ENCODE data around the gene SERPIND1. TPM values are rescaled to one million over a fixed set of nuclear protein-coding genes. Genes with fewer than 3 reads are reported as not detected.

The SERPIND1 gene
- total RNA-seq, 2 donors from 2014 or later, result 1.5 to 4.1 TPM

DNA sequence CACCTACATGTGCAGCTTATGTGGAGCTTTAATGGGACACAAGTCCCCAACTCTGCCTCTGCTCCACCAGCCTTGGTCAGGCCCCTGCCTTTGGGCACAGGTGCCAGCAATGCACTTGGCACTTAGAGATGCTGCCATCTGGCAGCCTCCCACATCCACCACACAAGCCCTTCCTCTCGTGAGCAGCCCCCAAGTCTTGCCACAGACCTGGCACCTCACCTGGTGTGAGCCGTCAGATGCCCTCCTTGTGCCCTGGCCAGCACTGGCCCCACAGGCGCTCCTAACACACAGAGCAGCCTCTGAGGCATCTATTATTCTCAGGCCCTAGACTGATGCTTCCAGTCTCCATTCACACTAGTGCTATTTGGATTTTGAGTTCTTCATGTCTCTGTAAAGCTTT lies 24.5 kb upstream of the SERPIND1 start:
- H3K4me3 ChIP-seq, result no peak overlapping the region
- H3K27me3 ChIP-seq, result no peaks in the 10 kb centered on the region
- no peaks in the 10 kb centered on the region for H3K9me3 ChIP-seq
- H3K4me1 ChIP-seq, result peaks cover 0 to 30% of the 10 kb centered on the region in 2 donors
- DNase-seq (ENCODE audit: low spot score), result no peak
- no peak overlapping the region for H3K27ac ChIP-seq
- TF ChIP-seq, protein P1, sequence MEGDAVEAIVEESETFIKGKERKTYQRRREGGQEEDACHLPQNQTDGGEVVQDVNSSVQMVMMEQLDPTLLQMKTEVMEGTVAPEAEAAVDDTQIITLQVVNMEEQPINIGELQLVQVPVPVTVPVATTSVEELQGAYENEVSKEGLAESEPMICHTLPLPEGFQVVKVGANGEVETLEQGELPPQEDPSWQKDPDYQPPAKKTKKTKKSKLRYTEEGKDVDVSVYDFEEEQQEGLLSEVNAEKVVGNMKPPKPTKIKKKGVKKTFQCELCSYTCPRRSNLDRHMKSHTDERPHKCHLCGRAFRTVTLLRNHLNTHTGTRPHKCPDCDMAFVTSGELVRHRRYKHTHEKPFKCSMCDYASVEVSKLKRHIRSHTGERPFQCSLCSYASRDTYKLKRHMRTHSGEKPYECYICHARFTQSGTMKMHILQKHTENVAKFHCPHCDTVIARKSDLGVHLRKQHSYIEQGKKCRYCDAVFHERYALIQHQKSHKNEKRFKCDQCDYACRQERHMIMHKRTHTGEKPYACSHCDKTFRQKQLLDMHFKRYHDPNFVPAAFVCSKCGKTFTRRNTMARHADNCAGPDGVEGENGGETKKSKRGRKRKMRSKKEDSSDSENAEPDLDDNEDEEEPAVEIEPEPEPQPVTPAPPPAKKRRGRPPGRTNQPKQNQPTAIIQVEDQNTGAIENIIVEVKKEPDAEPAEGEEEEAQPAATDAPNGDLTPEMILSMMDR (IDR thresholded peaks at IDR 0.05), result no peak
- peaks cover 48% of the 10 kb centered on the region for H3K36me3 ChIP-seq

DNA sequence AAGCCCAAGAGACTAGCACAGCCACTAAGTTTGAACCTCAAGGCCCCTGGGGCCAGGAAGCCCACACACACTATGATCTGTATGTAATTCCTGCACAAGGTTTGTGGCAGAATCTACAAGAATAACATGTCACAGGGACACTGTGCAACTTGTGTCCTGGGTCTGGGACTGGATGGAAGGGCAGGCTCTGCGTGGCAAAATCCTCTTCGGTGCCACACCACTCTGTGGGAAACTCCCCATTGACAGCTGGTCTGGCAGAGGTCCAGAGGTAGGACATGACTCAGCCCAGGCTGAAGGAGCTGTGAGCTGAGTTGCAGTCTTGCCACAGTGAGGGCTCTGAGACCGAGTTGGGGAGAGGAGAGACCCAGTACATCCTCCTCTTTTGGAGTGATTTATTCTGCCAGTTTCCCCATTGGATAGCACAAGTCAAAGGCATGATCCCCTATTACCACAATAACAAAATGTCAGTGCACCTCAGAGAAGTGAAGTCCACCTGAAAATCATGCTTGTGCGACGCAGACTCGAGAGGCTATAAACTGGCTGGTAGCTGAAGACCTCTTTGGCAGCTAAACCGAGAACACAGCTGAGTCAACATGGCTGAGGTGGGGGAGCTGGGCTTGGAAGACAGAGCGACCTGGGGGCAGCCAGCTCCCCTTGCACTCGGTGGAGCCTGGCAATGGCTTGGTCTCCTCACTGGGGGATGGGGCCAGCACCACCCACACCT lies 23.3 kb upstream of the SERPIND1 start:
- peak; percentile 69 for DNase-seq (ENCODE audit: low spot score)
- H3K27ac ChIP-seq, result peak overlapping the region; percentile 25 to 41
- H3K4me3 ChIP-seq, result no peak overlapping the region
- H3K36me3 ChIP-seq, result peaks cover 48% of the 10 kb centered on the region
- no peaks in the 10 kb centered on the region for H3K27me3 ChIP-seq
- peaks cover 0 to 30% of the 10 kb centered on the region in 2 donors for H3K4me1 ChIP-seq
- TF ChIP-seq, protein P1 (IDR thresholded peaks at IDR 0.05), result no peak
- no peaks in the 10 kb centered on the region for H3K9me3 ChIP-seq

DNA sequence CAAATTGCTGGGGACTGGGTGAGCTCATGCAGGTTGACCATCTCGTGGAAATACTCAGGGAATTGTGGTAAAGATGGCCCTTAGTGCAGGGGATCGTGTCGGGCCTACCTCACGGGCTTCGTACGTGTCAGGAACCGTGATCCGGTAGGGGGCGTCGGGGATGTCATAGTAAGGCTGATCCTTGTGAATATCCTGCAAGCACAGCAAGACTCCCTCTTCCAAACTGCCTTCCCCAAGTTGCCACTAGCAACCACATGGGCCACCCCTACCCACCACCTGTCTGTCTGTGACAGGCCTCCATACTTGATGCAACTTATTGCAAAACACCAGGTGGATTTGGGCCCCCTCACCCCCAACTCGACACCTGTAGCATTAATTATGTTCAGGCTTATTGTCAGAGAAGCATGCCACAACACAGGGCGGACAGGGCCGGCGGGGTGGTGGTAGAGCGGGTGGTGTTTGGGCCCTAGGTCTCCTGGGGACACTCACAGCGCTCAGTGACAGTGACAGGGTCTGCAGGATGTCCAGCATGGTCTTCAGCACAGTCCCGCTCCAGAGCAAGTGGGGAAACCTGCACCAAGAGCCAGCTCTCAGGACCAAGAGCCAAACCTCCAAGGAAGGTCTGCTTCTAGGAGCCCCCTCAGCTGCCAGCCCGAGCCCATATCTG lies 22.6 kb upstream of the SERPIND1 start:
- no peak for DNase-seq (ENCODE audit: low spot score)
- TF ChIP-seq, protein P1 (IDR thresholded peaks at IDR 0.05), result no peak
- peak overlapping the region in 1 of 2 donors; percentile 41 for H3K27ac ChIP-seq
- peaks cover 48% of the 10 kb centered on the region for H3K36me3 ChIP-seq
- no peaks in the 10 kb centered on the region for H3K27me3 ChIP-seq
- no peaks in the 10 kb centered on the region for H3K9me3 ChIP-seq
- H3K4me1 ChIP-seq, result peaks cover 0 to 30% of the 10 kb centered on the region in 2 donors
- no peak overlapping the region for H3K4me3 ChIP-seq

DNA sequence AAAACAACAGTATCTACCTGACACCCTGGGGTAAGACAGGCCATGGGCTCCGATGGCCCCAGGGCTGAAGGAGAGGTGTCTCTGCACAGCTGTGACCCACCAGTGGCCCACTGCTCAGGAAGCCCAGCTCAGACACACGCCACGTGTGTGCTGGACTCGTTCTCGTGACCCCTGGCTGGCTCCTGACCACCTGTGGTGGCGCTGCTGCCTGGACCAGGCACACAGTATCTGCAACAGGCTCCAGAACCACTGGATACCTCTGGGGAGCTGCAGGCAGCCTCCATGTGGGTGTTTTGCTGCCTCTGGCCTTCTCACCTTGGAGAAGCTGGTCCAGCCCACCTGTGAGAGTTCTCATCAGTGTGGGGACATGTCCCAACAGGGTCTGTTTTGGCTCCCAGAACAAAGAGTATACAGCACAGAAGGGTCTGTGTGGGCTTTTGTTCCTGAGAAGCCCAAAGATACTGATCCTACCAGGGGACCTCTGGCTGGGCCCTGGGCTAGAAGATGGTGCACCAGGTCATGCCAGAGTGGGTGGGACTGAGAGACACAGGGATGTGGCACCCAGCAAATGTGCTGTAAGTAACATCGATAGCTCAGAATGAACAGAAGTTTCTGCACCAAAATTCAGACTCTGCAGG lies 21.7 kb upstream of the SERPIND1 start:
- no peak for DNase-seq (ENCODE audit: low spot score)
- Histone ChIP-seq H3K9me3 (no peaks in the 10 kb centered on the region), H3K27ac (no peak overlapping the region), H3K4me3 (no peak overlapping the region), H3K36me3 (peaks cover 41% of the 10 kb centered on the region), H3K4me1 (peaks cover 0 to 30% of the 10 kb centered on the region in 2 donors), H3K27me3 (no peaks in the 10 kb centered on the region)
- TF ChIP-seq, protein P1 (IDR thresholded peaks at IDR 0.05), result no peak

DNA sequence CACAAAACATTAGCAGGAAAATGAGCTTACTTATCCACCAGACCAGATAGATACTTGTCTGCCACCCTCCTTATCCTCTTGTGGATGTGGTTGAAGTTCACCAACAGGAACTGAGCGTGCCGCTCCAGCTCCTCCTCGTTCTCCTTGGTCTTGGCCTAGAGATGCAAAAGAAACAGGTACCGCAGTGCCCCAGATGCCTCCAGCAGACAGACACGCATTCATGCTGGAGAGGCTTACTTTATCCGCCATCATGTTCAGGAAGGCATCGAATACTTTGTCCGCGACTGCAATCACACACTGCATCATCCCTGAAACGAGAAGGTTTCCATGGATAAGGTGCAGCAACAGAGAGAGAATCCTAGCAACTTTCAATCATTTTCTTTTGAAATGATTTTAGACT lies 21.0 kb upstream of the SERPIND1 start:
- H3K4me3 ChIP-seq, result no peak overlapping the region

More for the DNA sequence above, 21.0 kb upstream of the SERPIND1 start:
- no peak for DNase-seq (ENCODE audit: low spot score)
- peaks cover 0 to 30% of the 10 kb centered on the region in 2 donors for H3K4me1 ChIP-seq
- H3K27ac ChIP-seq, result no peak overlapping the region
- peaks cover 37% of the 10 kb centered on the region for H3K36me3 ChIP-seq
- no peaks in the 10 kb centered on the region for H3K27me3 ChIP-seq
- H3K9me3 ChIP-seq, result no peaks in the 10 kb centered on the region
- TF ChIP-seq, protein P1 (IDR thresholded peaks at IDR 0.05), result no peak

All from right atrium auricular region (tissue), 2 donors.